HG03175 (cell line): ENCODE measurements around the gene PTPRN2.
"Not testable (repeated sequence)": the region's sequence is repeated elsewhere in the genome, so short reads cannot be mapped to it uniquely, and the experiment has no call there.

Experiments
- ATAC-seq: cut with Tn5 transposase; IDR thresholded peaks from one replicate; pipeline ENCODE4 v1.9.1; 2021; ENCODE audit warnings: mild to moderate bottlenecking, moderate library complexity; ENCODE audit not compliant: unreplicated experiment

Gene PTPRN2

DNA sequence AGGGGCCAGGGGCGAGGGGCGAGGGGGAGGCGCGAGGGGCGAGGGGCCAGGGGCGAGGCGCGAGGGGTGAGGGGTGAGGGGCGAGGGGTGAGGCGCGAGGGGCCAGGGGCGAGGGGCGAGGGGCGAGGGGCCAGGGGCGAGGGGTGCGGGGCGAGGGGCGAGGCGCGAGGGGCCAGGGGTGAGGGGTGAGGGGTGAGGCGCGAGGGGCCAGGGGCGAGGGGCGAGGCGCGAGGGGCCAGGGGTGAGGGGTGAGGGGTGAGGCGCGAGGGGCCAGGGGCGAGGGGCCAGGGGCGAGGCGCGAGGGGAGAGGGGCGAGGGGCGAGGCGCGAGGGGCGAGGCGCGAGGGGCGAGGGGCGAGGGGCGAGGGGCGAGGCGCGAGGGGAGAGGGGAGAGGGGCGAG is 192.3 kb downstream of the PTPRN2 start:
- no peak for ATAC-seq

- no peak for ATAC-seq
Observed at GRCh38 chr7:158394936-158395335, 192.7 kb downstream of the PTPRN2 start.

GRCh38 chr7:158393926-158394625 is 193.5 kb downstream of the PTPRN2 start:
- no peak for ATAC-seq

DNA sequence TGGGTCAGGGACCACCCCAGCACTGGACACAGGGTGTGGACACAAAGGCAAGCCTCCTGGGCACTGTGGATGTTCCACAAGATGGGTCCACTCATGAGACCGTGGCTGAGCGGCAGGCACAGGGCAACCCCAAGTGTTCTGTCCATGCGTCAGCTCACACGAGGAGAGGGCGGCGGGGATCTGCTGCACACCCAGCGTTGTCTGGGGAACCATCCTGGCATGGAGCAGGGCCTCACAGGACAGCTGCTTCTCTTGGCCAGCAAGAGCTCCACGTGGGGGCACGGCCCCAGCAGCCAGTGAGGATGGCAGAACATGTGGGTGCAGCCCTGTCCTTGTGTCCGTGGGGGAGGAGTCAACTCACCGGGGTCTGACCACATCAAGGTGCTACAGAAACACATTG is 195.4 kb downstream of the PTPRN2 start:
- ATAC-seq: no peak

DNA sequence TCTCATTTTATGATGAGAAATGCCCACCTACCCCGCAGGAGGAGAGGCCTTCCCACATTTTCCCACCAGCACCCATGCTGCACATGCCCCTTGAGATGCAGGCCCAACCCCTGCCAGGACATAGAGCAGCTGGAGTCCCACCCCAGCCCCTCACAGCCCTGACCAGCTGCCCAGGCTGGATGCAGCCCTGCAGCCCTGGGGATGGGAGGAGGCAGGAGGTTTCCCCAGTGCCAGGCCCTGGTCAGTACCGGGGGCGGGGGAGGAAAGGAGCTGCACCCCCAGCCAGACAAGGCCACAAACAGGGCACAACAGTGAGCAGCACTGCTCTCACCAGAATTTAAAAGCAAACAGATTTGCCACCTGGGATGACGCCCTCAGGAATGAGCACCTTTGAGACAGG is 196.1 kb downstream of the PTPRN2 start:
- no peak for ATAC-seq

DNA sequence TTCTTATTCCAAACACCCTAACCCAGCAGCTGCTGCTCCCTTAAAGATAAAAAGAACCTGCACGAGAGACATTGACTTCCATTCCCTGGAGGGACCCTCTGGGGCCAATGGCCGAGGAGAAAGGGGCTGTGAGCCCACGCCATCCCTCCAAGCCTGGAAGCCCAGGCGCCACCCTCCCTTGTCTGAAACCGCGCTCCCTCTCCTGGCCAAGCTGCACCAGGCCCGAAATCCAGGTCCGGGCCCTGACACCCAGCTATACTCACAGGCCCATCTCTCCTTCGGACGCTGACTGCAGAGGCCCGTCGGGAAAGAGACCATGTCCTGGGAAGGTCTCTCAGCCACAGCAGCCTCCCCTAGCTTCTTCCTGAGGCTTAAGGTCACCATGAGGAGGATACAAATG is 196.5 kb downstream of the PTPRN2 start:
- ATAC-seq: no peak

DNA sequence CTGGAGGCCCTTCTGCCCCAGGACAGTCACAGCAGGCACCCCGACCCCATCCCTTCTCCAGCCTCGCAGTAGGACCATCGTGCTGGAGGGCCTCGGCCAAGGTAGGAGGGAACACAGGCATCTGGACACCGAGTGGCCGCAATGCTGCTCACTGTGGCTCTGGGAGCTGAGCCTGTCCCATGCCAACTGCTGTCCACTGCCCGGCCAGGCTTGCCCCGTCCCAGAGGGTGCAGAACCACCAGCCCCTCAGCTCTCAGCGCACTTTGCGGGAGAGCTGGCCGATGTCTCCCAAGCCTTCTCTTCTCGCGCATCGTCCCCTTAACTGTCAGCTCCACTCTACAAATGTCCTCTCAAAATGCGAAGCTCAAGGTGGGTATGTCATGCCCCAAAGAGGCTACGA is 197.2 kb downstream of the PTPRN2 start:
- ATAC-seq: no peak

- no peak for ATAC-seq
Observed at GRCh38 chr7:158389514-158390425, 197.9 kb downstream of the PTPRN2 start.

- no peak for ATAC-seq
Observed at GRCh38 chr7:158388928-158389327, 198.7 kb downstream of the PTPRN2 start.

DNA sequence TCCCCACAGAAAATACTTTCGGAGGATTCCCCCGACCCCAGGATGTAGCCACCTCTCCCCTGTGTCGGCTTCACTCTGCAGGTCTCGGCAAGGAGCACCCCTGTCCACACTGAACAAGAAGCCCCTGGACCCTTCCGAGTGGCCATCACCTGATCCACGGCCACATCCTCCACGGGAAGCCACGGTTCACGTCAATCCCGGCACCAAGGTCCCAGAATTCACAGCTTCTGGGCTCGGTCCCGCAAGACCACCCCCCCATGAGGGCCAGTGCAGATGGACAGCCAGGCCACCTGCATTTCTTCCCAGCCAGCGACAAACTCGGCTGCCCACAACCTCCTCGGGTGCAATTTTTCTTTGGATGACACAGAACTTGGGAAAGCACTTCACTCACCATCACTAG is 199.6 kb downstream of the PTPRN2 start:
- ATAC-seq: no peak

DNA sequence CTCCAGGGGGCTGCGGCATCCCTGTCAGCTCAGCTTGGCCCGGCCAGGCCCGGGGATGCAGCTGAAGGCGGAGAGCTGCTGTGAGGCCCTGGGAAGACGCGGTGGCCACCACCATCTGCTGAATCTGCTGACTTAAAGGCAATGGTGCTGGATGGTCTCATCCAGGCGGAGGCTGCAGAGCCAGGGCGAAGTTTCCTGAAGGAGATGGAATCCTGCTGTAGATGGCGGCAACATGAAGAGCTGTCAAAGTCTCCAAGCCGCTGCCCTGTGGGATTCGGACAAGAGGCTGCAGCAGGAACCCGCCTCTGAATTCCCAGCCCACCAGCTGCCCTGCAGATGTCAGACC is 200.1 kb downstream of the PTPRN2 start:
- no peak for ATAC-seq

GRCh38 chr7:158386866-158387545 is 200.6 kb downstream of the PTPRN2 start:
- ATAC-seq: no peak

GRCh38 chr7:158386355-158386618 is 201.3 kb downstream of the PTPRN2 start:
- no peak for ATAC-seq

GRCh38 chr7:158385496-158386354 is 201.9 kb downstream of the PTPRN2 start:
- not testable (repeated sequence) for ATAC-seq

DNA sequence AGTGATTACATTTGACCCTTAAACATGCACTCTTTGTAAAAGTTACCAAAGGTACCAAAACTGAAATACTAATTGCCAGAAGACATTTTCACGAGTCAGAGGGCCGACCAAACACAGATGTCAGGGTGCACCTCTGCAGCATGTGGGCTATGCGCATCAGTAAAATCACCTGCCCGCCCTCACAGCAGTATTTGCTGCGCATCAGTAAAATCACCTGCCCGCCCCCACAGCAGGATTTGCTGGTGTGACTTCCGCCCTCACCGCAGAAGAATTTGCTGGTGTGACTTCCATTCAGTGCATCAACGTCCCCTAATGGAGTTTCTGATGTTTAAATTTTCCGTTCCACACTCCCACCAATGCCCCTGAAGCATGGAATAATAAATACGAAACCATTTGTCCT is 202.9 kb downstream of the PTPRN2 start:
- no peak for ATAC-seq

- no peak for ATAC-seq
Observed at GRCh38 chr7:158383665-158384064, 204.0 kb downstream of the PTPRN2 start.

DNA sequence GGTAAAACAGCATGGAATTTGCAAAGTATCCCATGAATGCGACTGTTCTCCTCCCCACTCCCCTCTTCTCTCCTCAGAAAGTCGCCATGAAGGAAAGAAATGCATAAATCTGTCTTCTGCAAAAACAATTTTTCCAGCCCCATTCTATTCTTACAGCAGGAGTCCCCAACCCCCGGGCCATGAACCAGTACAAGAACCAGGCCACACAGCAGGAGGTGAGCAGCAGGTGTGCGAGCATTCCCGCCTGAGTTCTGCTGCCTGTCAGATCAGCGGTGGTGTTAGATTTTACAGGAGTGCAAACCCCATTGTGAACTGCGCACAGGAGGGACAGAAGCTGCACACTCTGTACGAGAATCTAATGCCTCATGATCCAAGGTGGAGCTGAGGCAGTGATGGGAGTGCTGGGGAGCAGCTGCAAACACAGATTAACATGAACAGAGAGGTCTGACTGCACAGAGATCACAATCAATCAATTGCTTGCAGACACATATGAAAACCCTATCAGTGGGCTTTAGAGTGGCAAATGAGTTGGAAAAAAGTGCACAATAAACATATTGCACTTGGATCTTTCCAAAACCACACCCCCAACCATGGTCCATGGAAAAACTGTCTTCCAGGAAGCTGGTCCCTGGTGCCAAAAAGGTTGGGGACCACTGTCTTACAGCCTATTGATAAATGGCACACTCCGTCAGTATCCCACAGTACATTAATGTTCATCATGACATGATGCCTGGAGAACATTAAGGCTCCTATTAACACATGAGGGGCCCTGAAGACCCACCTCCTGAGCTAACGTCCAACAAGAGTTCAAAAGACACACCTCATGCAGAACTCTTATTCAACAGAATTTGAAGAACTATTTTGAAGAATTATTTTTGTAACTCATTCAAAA is 205.0 kb downstream of the PTPRN2 start:
- ATAC-seq: no peak

DNA sequence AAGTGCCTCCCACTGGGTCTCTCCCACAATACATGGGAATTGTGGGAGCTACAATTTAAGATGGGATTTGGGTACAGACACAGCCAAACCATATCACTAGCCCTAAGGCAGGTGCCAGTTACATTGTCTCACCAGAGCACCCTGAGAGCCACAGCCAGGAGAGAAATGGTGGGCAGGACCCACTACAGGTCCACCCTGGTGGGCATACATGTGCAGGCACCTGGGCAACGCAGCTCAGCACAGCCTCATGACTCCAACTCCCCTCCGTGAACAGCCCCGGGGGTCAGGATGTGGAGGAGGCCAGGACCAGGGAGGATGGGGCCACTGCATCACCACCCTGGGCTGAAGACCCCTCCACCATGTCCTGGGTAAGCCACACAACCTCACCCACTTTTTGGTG is 205.7 kb downstream of the PTPRN2 start:
- ATAC-seq: no peak

DNA sequence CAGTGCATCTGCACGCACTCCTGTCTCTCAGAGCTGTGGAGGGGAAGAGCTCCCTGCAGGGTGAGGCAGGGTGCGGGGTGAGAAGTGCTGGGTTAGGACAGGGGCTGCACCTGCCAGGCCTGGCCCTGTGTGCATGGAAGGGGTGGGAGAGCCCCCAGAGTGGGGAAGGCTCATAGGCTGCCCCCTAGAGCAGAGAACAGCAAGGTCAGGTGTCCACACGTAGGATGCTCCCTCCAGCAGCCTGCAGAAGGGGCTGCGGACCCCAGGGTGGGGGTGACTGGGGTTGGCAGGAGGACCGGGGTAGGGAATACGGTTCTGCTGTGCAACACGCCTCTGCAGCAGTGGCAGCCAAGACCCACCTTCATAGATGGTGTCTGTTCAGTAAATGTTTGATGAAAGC is 208.6 kb downstream of the PTPRN2 start:
- ATAC-seq: no peak
